T-helper 1 cell (primary cell): ENCODE results near the gene RAI1.

ENCODE experiments used
- DNase-seq, 5 donors: peaks; one replicate each; pipeline ENCODE4 v3.0.0-alpha.2; 2012 to 2020

RAI1 gene

GRCh38 chr17:17754719-17755686 is 73.7 kb downstream of the RAI1 start:
- DNase-seq: no peak

GRCh38 chr17:17755715-17756114 is 74.5 kb downstream of the RAI1 start:
- DNase-seq: no peak

GRCh38 chr17:17757391-17757791 is 76.1 kb downstream of the RAI1 start:
- peak in 1 of 5 donors; percentile 13 for DNase-seq

GRCh38 chr17:17757956-17758845 is 76.9 kb downstream of the RAI1 start:
- no peak for DNase-seq

GRCh38 chr17:17758941-17759563 is 77.8 kb downstream of the RAI1 start:
- DNase-seq: no peak

GRCh38 chr17:17760350-17760749 is 79.1 kb downstream of the RAI1 start:
- no peak for DNase-seq

- no peak for DNase-seq
Measured at GRCh38 chr17:17760872-17761550, 79.8 kb downstream of the RAI1 start.

- DNase-seq: no peak
Measured at GRCh38 chr17:17761894-17762743, 80.9 kb downstream of the RAI1 start.

- no peak for DNase-seq
Measured at GRCh38 chr17:17762744-17763105, 81.5 kb downstream of the RAI1 start.

- no peak for DNase-seq
Measured at GRCh38 chr17:17763136-17763535, 81.9 kb downstream of the RAI1 start.

GRCh38 chr17:17763734-17764133 is 82.5 kb downstream of the RAI1 start:
- no peak for DNase-seq

GRCh38 chr17:17765359-17766076 is 84.3 kb downstream of the RAI1 start:
- DNase-seq: no peak

GRCh38 chr17:17766077-17766743 is 85.0 kb downstream of the RAI1 start:
- no peak for DNase-seq

GRCh38 chr17:17766744-17767120 is 85.5 kb downstream of the RAI1 start:
- DNase-seq: no peak

GRCh38 chr17:17767154-17767869 is 86.1 kb downstream of the RAI1 start:
- no peak for DNase-seq

GRCh38 chr17:17767887-17768418 is 86.7 kb downstream of the RAI1 start:
- DNase-seq: no peak

GRCh38 chr17:17768424-17769088 is 87.3 kb downstream of the RAI1 start:
- DNase-seq: no peak

- no peak for DNase-seq
Measured at GRCh38 chr17:17769869-17770631, 88.8 kb downstream of the RAI1 start.
